Upper lobe of left lung (tissue), 6 donors: ENCODE results near the gene DNAH10. TPM values are rescaled to one million over a fixed set of nuclear protein-coding genes. Genes with fewer than 3 reads are reported as not detected.
A peak's percentile ranks its signal among the peaks of the same experiment; 100 is the strongest.
"Not testable (repeated sequence)": the region's sequence is repeated elsewhere in the genome, so short reads cannot be mapped to it uniquely, and the experiment has no call there.

Experiments
- ATAC-seq, 2 donors: fragments of 200-7000 bp; cut with Tn5 transposase; one replicate each; pipeline ENCODE4 v1.9.1; 2022; ENCODE audit warnings: mild to moderate bottlenecking in 2 of 2, moderate library complexity in 2 of 2; ENCODE audit not compliant: low FRiP score in 2 of 2
- DNase-seq, 2 donors: peaks; one replicate each; pipeline ENCODE4 v3.0.0-alpha.2; 2019 to 2020
- H3K27ac ChIP-seq, 4 donors: fragments of 200-600 bp; sonication (generic); one replicate each; pipeline ENCODE4 v1.5.1; 2016 to 2019
- H3K27me3 ChIP-seq, 4 donors: fragments of 200-600 bp; sonication (generic); one replicate each; pipeline ENCODE4 v1.5.1; 2017 to 2019
- H3K36me3 ChIP-seq, 4 donors: fragments of 200-600 bp; sonication (generic); one replicate each; pipeline ENCODE4 v1.5.1; 2016 to 2019
- H3K4me1 ChIP-seq, 4 donors: fragments of 200-600 bp; sonication (generic); one replicate each; pipeline ENCODE4 v1.5.1; 2018 to 2019
- H3K4me3 ChIP-seq, 4 donors: fragments of 200-600 bp; sonication (generic); one replicate each; pipeline ENCODE4 v1.5.1; 2017 to 2019; ENCODE audit warnings: mild to moderate bottlenecking in 2 of 4, moderate library complexity in 1 of 4
- H3K9me3 ChIP-seq, 4 donors: fragments of 200-600 bp; sonication (generic); one replicate each; pipeline ENCODE4 v1.5.1; 2018 to 2019
- CTCF ChIP-seq, 6 experiments: fragments of 450-650 bp in 4 of 6; fragments of 200-600 bp in 2 of 6; sonication (generic) in 2 of 6; IDR thresholded peaks; one replicate each; pipeline ENCODE4 v1.5.1; 2016 to 2019; ENCODE audit warnings: antibody characterized with exemption in 6 of 6
- EP300 ChIP-seq, 4 donors: sonication (generic); formaldehyde crosslinking; IDR thresholded peaks; one replicate each; pipeline ENCODE4 v1.5.1; 2017; ENCODE audit warnings: antibody characterized with exemption in 4 of 4, control low read depth in 2 of 4
- POLR2A ChIP-seq, 4 donors: fragments of 450-650 bp; IDR thresholded peaks; one replicate each; pipeline ENCODE4 v1.5.1; 2016 to 2017; ENCODE audit warnings: antibody characterized with exemption in 4 of 4, mild to moderate bottlenecking in 2 of 4
- POLR2AphosphoS5 ChIP-seq, 2 donors: sonication (generic); formaldehyde crosslinking; IDR thresholded peaks; one replicate each; pipeline ENCODE4 v1.5.1; 2017; ENCODE audit warnings: antibody characterized with exemption in 2 of 2
- WGBS, 2 donors: methylation state at CpG; one replicate each; pipeline ENCODE4 v1.1.5; 2017 to 2018; 5-methylcytosine and 5-hydroxymethylcytosine counted together
- total RNA-seq, 6 donors: library from RNA; depleted of rRNA in 4 of 6; stranded (reverse); fragments of >200 nt in 4 of 6; gene quantifications; one replicate each; pipeline versions ENCODE4 v1.1.0 to v1.2.1, GENCODE V29; 2016 to 2021
- donor health status: DM: no; HTN: no; CAD: no; lungs with moderate emphysema.
- donor health status: DM: no; HTN: yes; CAD: no; lungs with severe emphysema.

The DNAH10 gene
- total RNA-seq, 6 donors from 2014 or later, result 0.31 to 46.0 (median 8.3) TPM

GRCh38 chr12:123946152-123946515 lies 184.0 kb downstream of the DNAH10 start:
- Histone ChIP-seq H3K4me3 (no peak overlapping the region), H3K27ac (peak overlapping the region; percentile 32 to 76 (median 58)), H3K27me3 (no peaks in the 10 kb centered on the region), H3K4me1 (peaks cover 11 to 25% (median 16%) of the 10 kb centered on the region in 4 donors), H3K36me3 (peaks cover 0 to 33% (median 22%) of the 10 kb centered on the region in 4 donors), H3K9me3 (no peaks in the 10 kb centered on the region)
- ATAC-seq (peak in 1 of 2 donors; percentile 64), DNase-seq (peak; percentile 40 to 78)
- WGBS, 2 donors, result 62 to 68% methylated on average over 8 of the region's 8 CpGs
- TF ChIP-seq CTCF (IDR thresholded peaks at IDR 0.05) (no peak), POLR2A (IDR thresholded peaks at IDR 0.05) (no peak), POLR2AphosphoS5 (IDR thresholded peaks at IDR 0.05) (no peak), EP300 (IDR thresholded peaks at IDR 0.05) (no peak)

- peaks cover 13 to 31% (median 22%) of the 10 kb centered on the region in 4 donors for H3K4me1 ChIP-seq
- peak overlapping the region; percentile 32 to 76 (median 58) for H3K27ac ChIP-seq
- H3K27me3 ChIP-seq, H3K4me3 ChIP-seq, H3K9me3 ChIP-seq: not testable (repeated sequence)
- peak in 1 of 4 donors; percentile 13 for TF ChIP-seq POLR2A (IDR thresholded peaks at IDR 0.05)
- peak; percentile 55 to 82 for DNase-seq
- ATAC-seq, result peak; percentile 29 to 77
- peaks cover 0 to 27% (median 19%) of the 10 kb centered on the region in 4 donors for H3K36me3 ChIP-seq
- 65 to 78% methylated on average over 4 to 34 of the region's 35 CpGs for WGBS, 2 donors
These were observed 184.7 kb downstream of the DNAH10 start for GRCh38 chr12:123946516-123947505.

- Histone ChIP-seq H3K36me3 (peaks cover 0 to 19% (median 14%) of the 10 kb centered on the region in 4 donors), H3K27ac (peak overlapping the region in 1 of 4 donors; percentile 70), H3K4me1 (peaks cover 20 to 36% (median 29%) of the 10 kb centered on the region in 4 donors)
- not testable (repeated sequence) for DNase-seq, H3K9me3 ChIP-seq, H3K4me3 ChIP-seq, H3K27me3 ChIP-seq, ATAC-seq
- 78% methylated on average over 6 to 7 of the region's 7 CpGs for WGBS, 2 donors
These were observed 185.4 kb downstream of the DNAH10 start for GRCh38 chr12:123947531-123947930.

GRCh38 chr12:123948401-123948795 lies 186.3 kb downstream of the DNAH10 start:
- 96 to 97% methylated on average over 11 of the region's 11 CpGs for WGBS, 2 donors

More at GRCh38 chr12:123948401-123948795, 186.3 kb downstream of the DNAH10 start:
- TF ChIP-seq POLR2A (IDR thresholded peaks at IDR 0.05) (no peak), EP300 (IDR thresholded peaks at IDR 0.05) (no peak), POLR2AphosphoS5 (IDR thresholded peaks at IDR 0.05) (no peak), CTCF (IDR thresholded peaks at IDR 0.05) (no peak)
- H3K4me3 ChIP-seq, result no peak overlapping the region
- peaks cover 22 to 36% (median 32%) of the 10 kb centered on the region in 4 donors for H3K4me1 ChIP-seq
- no peaks in the 10 kb centered on the region for H3K9me3 ChIP-seq
- no peak for DNase-seq
- peaks cover 0 to 12% (median 6%) of the 10 kb centered on the region in 4 donors for H3K36me3 ChIP-seq
- H3K27me3 ChIP-seq, result no peaks in the 10 kb centered on the region
- no peak for ATAC-seq
- no peak overlapping the region for H3K27ac ChIP-seq
